HCEC 1CT (cell line): Measurements from ENCODE around the gene HBZ.
"Not testable (repeated sequence)": the region's sequence is repeated elsewhere in the genome, so short reads cannot be mapped to it uniquely, and the experiment has no call there.

Experiments
- DNase-seq: peaks from one replicate; pipeline ENCODE4 v3.0.0-alpha.2; 2017

HBZ gene

GRCh38 chr16:138049-138417 is 14.4 kb upstream of the HBZ start:
- no peak for DNase-seq

- no peak for DNase-seq
These were observed 12.1 kb upstream of the HBZ start for GRCh38 chr16:140175-140857.

- no peak for DNase-seq
These were observed 10.0 kb upstream of the HBZ start for GRCh38 chr16:142405-142967.

- DNase-seq: no peak
These were observed 9.4 kb upstream of the HBZ start for GRCh38 chr16:143047-143446.

GRCh38 chr16:143456-143855 is 9.0 kb upstream of the HBZ start:
- no peak for DNase-seq

GRCh38 chr16:144797-145252 is 7.6 kb upstream of the HBZ start:
- no peak for DNase-seq

GRCh38 chr16:146646-147045 is 5.8 kb upstream of the HBZ start:
- DNase-seq: no peak

GRCh38 chr16:149024-149660 is 3.3 kb upstream of the HBZ start:
- no peak for DNase-seq

- not testable (repeated sequence) for DNase-seq
These were observed 681 bp downstream of the HBZ start for GRCh38 chr16:153129-153521.

- not testable (repeated sequence) for DNase-seq
These were observed 1.2 kb downstream of the HBZ start for GRCh38 chr16:153550-154216.

GRCh38 chr16:154217-155030 is 2.0 kb downstream of the HBZ start:
- no peak for DNase-seq

GRCh38 chr16:155031-155398 is 2.6 kb downstream of the HBZ start:
- DNase-seq: no peak

- no peak for DNase-seq
These were observed 6.8 kb downstream of the HBZ start for GRCh38 chr16:159136-159849.

- not testable (repeated sequence) for DNase-seq
These were observed 7.8 kb downstream of the HBZ start for GRCh38 chr16:160242-160641.

- DNase-seq: no peak
These were observed 8.3 kb downstream of the HBZ start for GRCh38 chr16:160691-161190.

- DNase-seq: no peak
These were observed 10.0 kb downstream of the HBZ start for GRCh38 chr16:162271-162991.

GRCh38 chr16:163139-163538 is 10.7 kb downstream of the HBZ start:
- DNase-seq: not testable (repeated sequence)

- not testable (repeated sequence) for DNase-seq
These were observed 11.3 kb downstream of the HBZ start for GRCh38 chr16:163696-164095.

GRCh38 chr16:164134-164823 is 11.8 kb downstream of the HBZ start:
- not testable (repeated sequence) for DNase-seq

- DNase-seq: no peak
These were observed 12.5 kb downstream of the HBZ start for GRCh38 chr16:164827-165538.
